ENCODE data around the gene PNPLA6. TPM values are rescaled to one million over a fixed set of nuclear protein-coding genes. Genes with fewer than 3 reads are reported as not detected.
A peak's percentile ranks its signal among the peaks of the same experiment; 100 is the strongest.

PNPLA6 gene
- total and polyA plus RNA-seq, 2 of the 13 experiments (the other 11 are each of a cell fraction or from before 2014, with no cell fraction given): 24.9 to 28.2 TPM

- TF ChIP-seq ZNF740 (CRISPR knock-in tag; IDR thresholded peaks at IDR 0.05) (no peak), NFAT5 (CRISPR knock-in tag; IDR thresholded peaks at IDR 0.05) (0 out of 2 replicates have a peak, but pooled peaks have one; percentile 24), ZNF558 (CRISPR knock-in tag; IDR thresholded peaks at IDR 0.05; ENCODE audit: borderline replicate concordance) (no peak), THAP11 (CRISPR knock-in tag; IDR thresholded peaks at IDR 0.05) (peak; percentile 97), ZFP41 (CRISPR knock-in tag; IDR thresholded peaks at IDR 0.05; ENCODE audit: borderline replicate concordance) (0 out of 2 replicates have a peak, but pooled peaks have one; percentile 60), IRX3 (CRISPR knock-in tag; IDR thresholded peaks at IDR 0.05; ENCODE audit: borderline replicate concordance, low read depth) (peak; percentile 44; the same call in 1 of the 2 replicates), RNF2 (conservative IDR thresholded peaks at IDR 0.05; ENCODE audit: low read depth) (peak; percentile 72; the same call in 1 of the 2 replicates), POLR2A (IDR thresholded peaks at IDR 0.05; ENCODE audit: insufficient read depth in 1 of 2, low read depth in 2 of 2, low read length in 2 of 2) (peak in 1 of 2 experiments; percentile 66; a peak in 3 of 4 replicates), ZNF224 (CRISPR knock-in tag; IDR thresholded peaks at IDR 0.05) (no peak), GLI4 (CRISPR knock-in tag; IDR thresholded peaks at IDR 0.05; ENCODE audit: borderline replicate concordance) (no peak), MNT (IDR thresholded peaks at IDR 0.05) (peak; percentile 91), ZNF264 (CRISPR knock-in tag; IDR thresholded peaks at IDR 0.05) (no peak), SIN3A (IDR thresholded peaks at IDR 0.05; ENCODE audit: borderline replicate concordance, low read depth, low read length) (peak; percentile 98; the same call in 1 of the 2 replicates), YY1 (IDR thresholded peaks at IDR 0.05; ENCODE audit: insufficient read depth, insufficient replicate concordance, low read depth, low read length) (peak; percentile 85), ZNF557 (CRISPR knock-in tag; IDR thresholded peaks at IDR 0.05) (no peak), PCBP2 (optimal IDR thresholded peaks at IDR 0.05; ENCODE audit: low read depth, low read length, poor library complexity, severe bottlenecking) (no peak), JUND (CRISPR knock-in tag; IDR thresholded peaks at IDR 0.05) (peak; percentile 56; the same call in 1 of the 2 replicates), FUBP1 (CRISPR knock-in tag; IDR thresholded peaks at IDR 0.05; ENCODE audit: borderline replicate concordance) (no peak), ATF7-NPFF (CRISPR knock-in tag; IDR thresholded peaks at IDR 0.05; ENCODE audit: low read depth) (peak; percentile 81; the same call in 1 of the 2 replicates), HDAC6 (IDR thresholded peaks at IDR 0.05; ENCODE audit: low read depth, low read length) (no peak)
Observed at GRCh38 chr19:7522072-7522922, 13.2 kb upstream of the PNPLA6 start, which contains the start of gene MCOLN1 (continued).

Data from HepG2 (cell line).